BLaER1 (cell line): ENCODE data around the gene HSPA12A.

ENCODE experiments used
- H3K27ac ChIP-seq: shearing (Covaris generic); formaldehyde crosslinking; 2 replicates; pipeline ENCODE4 v1.8.1; 2022
- H3K27me3 ChIP-seq: shearing (Covaris generic); formaldehyde crosslinking; 2 replicates; pipeline ENCODE4 v1.8.1; 2022
- H3K36me3 ChIP-seq: shearing (Covaris generic); formaldehyde crosslinking; 2 replicates; pipeline ENCODE4 v1.8.1; 2022
- H3K4me1 ChIP-seq: shearing (Covaris generic); formaldehyde crosslinking; 2 replicates; pipeline ENCODE4 v1.8.1; 2022
- H3K4me2 ChIP-seq: shearing (Covaris generic); formaldehyde crosslinking; 2 replicates; pipeline ENCODE4 v1.8.1; 2022
- H3K4me3 ChIP-seq: shearing (Covaris generic); formaldehyde crosslinking; 2 replicates; pipeline ENCODE4 v1.8.1; 2022
- H3K9ac ChIP-seq: shearing (Covaris generic); formaldehyde crosslinking; 2 replicates; pipeline ENCODE4 v1.8.1; 2022
- H3K9me3 ChIP-seq: shearing (Covaris generic); formaldehyde crosslinking; 2 replicates; pipeline ENCODE4 v1.8.1; 2022
- H4K20me1 ChIP-seq: shearing (Covaris generic); formaldehyde crosslinking; 2 replicates; pipeline ENCODE4 v1.8.1; 2022
- Cebpa-rat ChIP-seq: shearing (Covaris generic); IDR thresholded peaks from 2 replicates; pipeline ENCODE4 v1.8.1; 2022

HSPA12A gene

DNA sequence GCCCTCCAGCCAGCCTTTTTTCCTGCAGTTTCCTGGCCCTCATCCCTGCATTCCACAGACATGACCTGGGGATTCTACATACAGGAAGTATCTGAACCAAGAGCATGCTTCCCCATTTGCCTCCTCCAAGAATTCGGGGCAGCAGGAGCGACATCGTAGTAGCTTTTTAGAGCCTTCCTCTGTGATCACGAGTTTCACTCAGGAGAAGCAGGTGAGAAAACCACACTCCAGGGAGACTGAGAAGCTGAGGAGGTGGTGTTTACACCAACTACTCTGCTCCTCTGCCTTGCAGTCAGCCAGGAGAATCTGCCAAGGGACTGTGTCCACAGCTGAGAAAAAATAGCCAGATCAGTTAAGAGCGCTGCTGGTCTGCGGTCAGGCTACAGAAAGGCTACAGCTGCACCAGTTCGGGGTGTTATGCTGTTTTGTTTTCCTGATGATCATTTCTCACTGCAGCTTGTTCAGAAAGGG lies 54.1 kb downstream of the HSPA12A start:
- no peak for TF ChIP-seq Cebpa-rat
- H3K36me3 ChIP-seq, result no peaks in the 10 kb centered on the region
- H3K4me1 ChIP-seq, result peaks cover 16% of the 10 kb centered on the region
- H3K27ac ChIP-seq, result no peak overlapping the region
- H3K9me3 ChIP-seq, result no peaks in the 10 kb centered on the region
- no peak overlapping the region for H3K4me3 ChIP-seq
- no peaks in the 10 kb centered on the region for H4K20me1 ChIP-seq
- no peak overlapping the region for H3K9ac ChIP-seq
- no peak overlapping the region for H3K4me2 ChIP-seq
- H3K27me3 ChIP-seq, result no peaks in the 10 kb centered on the region

DNA sequence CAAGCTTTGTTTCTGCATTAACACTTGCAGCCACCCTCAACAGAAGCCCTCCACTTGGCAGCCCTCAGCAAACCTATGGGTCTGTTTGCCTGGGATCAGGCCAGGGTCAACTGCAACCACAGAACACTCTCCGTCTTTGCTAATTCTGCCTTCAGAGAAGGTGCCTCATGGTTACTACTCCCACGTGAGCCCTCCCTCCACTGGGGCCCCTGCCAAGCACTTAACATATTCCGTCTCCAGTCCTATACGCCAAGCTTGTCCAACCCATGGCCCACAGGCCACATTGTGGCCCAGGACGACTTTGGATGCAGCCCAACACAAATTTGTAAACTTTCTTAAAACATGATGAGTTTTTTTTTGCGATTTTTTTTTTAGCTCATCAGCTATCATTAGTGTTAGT lies 54.7 kb downstream of the HSPA12A start:
- Histone ChIP-seq H4K20me1 (no peaks in the 10 kb centered on the region), H3K9me3 (no peaks in the 10 kb centered on the region), H3K9ac (no peak overlapping the region), H3K27me3 (no peaks in the 10 kb centered on the region), H3K4me1 (peaks cover 19% of the 10 kb centered on the region), H3K27ac (no peak overlapping the region), H3K4me2 (no peak overlapping the region), H3K4me3 (no peak overlapping the region), H3K36me3 (no peaks in the 10 kb centered on the region)
- TF ChIP-seq Cebpa-rat, result no peak

- no peaks in the 10 kb centered on the region for H3K27me3 ChIP-seq
- no peaks in the 10 kb centered on the region for H4K20me1 ChIP-seq
- no peak overlapping the region for H3K9ac ChIP-seq
- H3K4me1 ChIP-seq, result peaks cover 22% of the 10 kb centered on the region
- no peaks in the 10 kb centered on the region for H3K36me3 ChIP-seq
- no peak for TF ChIP-seq Cebpa-rat
- H3K27ac ChIP-seq, result no peak overlapping the region
- H3K9me3 ChIP-seq, result no peaks in the 10 kb centered on the region
- no peak overlapping the region for H3K4me3 ChIP-seq
- H3K4me2 ChIP-seq, result no peak overlapping the region
Observed at GRCh38 chr10:116686632-116687031, 55.7 kb downstream of the HSPA12A start.

- no peak overlapping the region for H3K9ac ChIP-seq
- H3K4me3 ChIP-seq, result no peak overlapping the region
- no peaks in the 10 kb centered on the region for H4K20me1 ChIP-seq
- H3K4me1 ChIP-seq, result peaks cover 14% of the 10 kb centered on the region
- H3K36me3 ChIP-seq, result no peaks in the 10 kb centered on the region
- TF ChIP-seq Cebpa-rat, result no peak
- H3K27ac ChIP-seq, result no peak overlapping the region
- H3K27me3 ChIP-seq, result no peaks in the 10 kb centered on the region
- H3K9me3 ChIP-seq, result no peaks in the 10 kb centered on the region
- no peak overlapping the region for H3K4me2 ChIP-seq
Observed at GRCh38 chr10:116685807-116686206, 56.6 kb downstream of the HSPA12A start.

- 0 out of 2 replicates have a peak, but pooled peaks cover 7% of the 10 kb centered on the region for H3K4me1 ChIP-seq
- H3K27ac ChIP-seq, result no peak overlapping the region
- no peaks in the 10 kb centered on the region for H4K20me1 ChIP-seq
- H3K4me2 ChIP-seq, result no peak overlapping the region
- no peak for TF ChIP-seq Cebpa-rat
- H3K4me3 ChIP-seq, result no peak overlapping the region
- H3K9me3 ChIP-seq, result no peaks in the 10 kb centered on the region
- no peaks in the 10 kb centered on the region for H3K27me3 ChIP-seq
- H3K9ac ChIP-seq, result no peak overlapping the region
- no peaks in the 10 kb centered on the region for H3K36me3 ChIP-seq
Observed at GRCh38 chr10:116684781-116685180, 57.6 kb downstream of the HSPA12A start.

- TF ChIP-seq Cebpa-rat, result no peak
- Histone ChIP-seq H3K9ac (no peak overlapping the region), H3K36me3 (no peaks in the 10 kb centered on the region)
Observed at GRCh38 chr10:116683821-116684220, 58.5 kb downstream of the HSPA12A start.

GRCh38 chr10:116683166-116683565 lies 59.2 kb downstream of the HSPA12A start:
- TF ChIP-seq Cebpa-rat, result no peak
- Histone ChIP-seq H3K4me1 (0 out of 2 replicates have a peak, but pooled peaks cover 7% of the 10 kb centered on the region), H3K27me3 (no peaks in the 10 kb centered on the region), H3K4me3 (no peak overlapping the region), H3K36me3 (no peaks in the 10 kb centered on the region), H4K20me1 (no peaks in the 10 kb centered on the region), H3K27ac (no peak overlapping the region), H3K9ac (no peak overlapping the region), H3K9me3 (no peaks in the 10 kb centered on the region), H3K4me2 (no peak overlapping the region)

More at GRCh38 chr10:116683821-116684220, 58.5 kb downstream of the HSPA12A start:
- no peaks in the 10 kb centered on the region for H3K27me3 ChIP-seq
- 0 out of 2 replicates have a peak, but pooled peaks cover 7% of the 10 kb centered on the region for H3K4me1 ChIP-seq
- H3K27ac ChIP-seq, result no peak overlapping the region
- H4K20me1 ChIP-seq, result no peaks in the 10 kb centered on the region
- H3K4me3 ChIP-seq, result no peak overlapping the region
- no peaks in the 10 kb centered on the region for H3K9me3 ChIP-seq
- no peak overlapping the region for H3K4me2 ChIP-seq

- 0 out of 2 replicates have a peak, but pooled peaks cover 7% of the 10 kb centered on the region for H3K4me1 ChIP-seq
- H4K20me1 ChIP-seq, result no peaks in the 10 kb centered on the region
- H3K9ac ChIP-seq, result no peak overlapping the region
- no peak for TF ChIP-seq Cebpa-rat
- no peaks in the 10 kb centered on the region for H3K27me3 ChIP-seq
- no peaks in the 10 kb centered on the region for H3K9me3 ChIP-seq
- no peak overlapping the region for H3K27ac ChIP-seq
- no peaks in the 10 kb centered on the region for H3K36me3 ChIP-seq
- no peak overlapping the region for H3K4me2 ChIP-seq
- no peak overlapping the region for H3K4me3 ChIP-seq
Observed at GRCh38 chr10:116679351-116679750, 63.0 kb downstream of the HSPA12A start.

GRCh38 chr10:116676633-116677032 lies 65.7 kb downstream of the HSPA12A start:
- no peaks in the 10 kb centered on the region for H4K20me1 ChIP-seq
- TF ChIP-seq Cebpa-rat, result no peak

DNA sequence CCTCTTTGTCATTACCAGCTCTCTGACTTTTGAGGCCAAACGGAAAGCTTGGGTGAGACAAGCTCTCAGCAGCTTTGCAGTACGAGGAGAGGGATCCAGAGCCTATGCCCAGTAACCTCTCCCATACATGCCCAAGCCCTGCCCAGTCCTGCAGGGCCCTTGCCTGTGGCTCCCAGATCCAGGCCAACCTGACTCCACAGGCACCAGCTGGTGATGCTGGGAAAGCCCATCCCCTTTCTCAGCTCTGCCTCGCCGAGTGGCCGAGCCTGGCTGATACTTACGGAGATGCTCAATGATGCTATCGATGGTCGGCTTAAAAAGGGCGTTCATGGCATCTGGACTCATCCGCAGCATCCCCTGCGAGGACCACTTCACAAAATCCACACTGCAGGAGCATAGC lies 66.2 kb downstream of the HSPA12A start:
- no peak overlapping the region for H3K4me2 ChIP-seq
- no peaks in the 10 kb centered on the region for H3K36me3 ChIP-seq
- H3K9me3 ChIP-seq, result no peaks in the 10 kb centered on the region
- H3K9ac ChIP-seq, result no peak overlapping the region
- TF ChIP-seq Cebpa-rat, result no peak
- H3K27me3 ChIP-seq, result no peaks in the 10 kb centered on the region
- H4K20me1 ChIP-seq, result no peaks in the 10 kb centered on the region
- H3K4me1 ChIP-seq, result no peaks in the 10 kb centered on the region
- no peak overlapping the region for H3K4me3 ChIP-seq
- no peak overlapping the region for H3K27ac ChIP-seq

More at GRCh38 chr10:116676633-116677032, 65.7 kb downstream of the HSPA12A start:
- H3K36me3 ChIP-seq, result no peaks in the 10 kb centered on the region
- no peak overlapping the region for H3K9ac ChIP-seq
- H3K27me3 ChIP-seq, result no peaks in the 10 kb centered on the region
- H3K27ac ChIP-seq, result no peak overlapping the region
- H3K4me2 ChIP-seq, result no peak overlapping the region
- H3K4me3 ChIP-seq, result no peak overlapping the region
- H3K9me3 ChIP-seq, result no peaks in the 10 kb centered on the region
- no peaks in the 10 kb centered on the region for H3K4me1 ChIP-seq

DNA sequence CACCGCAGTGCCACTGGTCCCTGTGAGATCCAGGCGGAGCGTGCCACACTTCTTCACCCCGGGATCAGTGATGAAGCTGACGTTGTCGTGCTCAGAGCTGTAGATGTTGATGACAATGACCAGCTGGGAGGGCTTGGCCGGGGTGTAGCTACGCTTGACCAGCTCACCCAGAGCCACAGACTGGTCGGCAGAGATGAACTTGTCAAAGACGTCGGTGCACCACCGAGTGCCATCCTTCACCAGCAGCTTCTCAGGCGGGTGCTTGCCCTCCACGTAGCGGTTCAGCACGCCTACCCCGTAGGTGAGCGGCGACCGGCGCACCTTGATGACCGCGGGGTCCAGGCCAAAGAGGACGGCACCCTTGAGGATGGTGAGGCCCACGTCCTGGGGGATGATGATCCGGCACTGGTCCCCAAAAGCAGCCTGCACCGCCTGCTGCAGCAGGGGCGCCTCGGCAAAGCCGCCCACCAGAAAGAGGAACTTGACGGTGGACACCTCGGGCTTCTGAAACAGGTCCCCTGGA lies 67.4 kb downstream of the HSPA12A start:
- no peak for TF ChIP-seq Cebpa-rat
- no peaks in the 10 kb centered on the region for H3K27me3 ChIP-seq

More for the DNA sequence above, 67.4 kb downstream of the HSPA12A start:
- H3K4me2 ChIP-seq, result no peak overlapping the region
- no peak overlapping the region for H3K4me3 ChIP-seq
- no peaks in the 10 kb centered on the region for H3K4me1 ChIP-seq
- H3K36me3 ChIP-seq, result no peaks in the 10 kb centered on the region
- H3K9ac ChIP-seq, result no peak overlapping the region
- H4K20me1 ChIP-seq, result no peaks in the 10 kb centered on the region
- no peak overlapping the region for H3K27ac ChIP-seq
- H3K9me3 ChIP-seq, result no peaks in the 10 kb centered on the region
